GM13976 (cell line): ENCODE measurements around the gene PCBP3.

Experiments used
- DNase-seq: peaks from one replicate; pipeline ENCODE4 v3.0.0; 2012; ENCODE audit warnings: low spot score
- CTCF ChIP-seq: IDR thresholded peaks from 2 replicates; pipeline ENCODE4 v1.5.1; 2012; ENCODE audit warnings: borderline replicate concordance, mild to moderate bottlenecking; ENCODE audit not compliant: insufficient read depth; ENCODE audit errors: extremely low read depth, missing control alignments, control extremely low read depth
- in situ Hi-C: fragments of 300-500 bp; cut with MboI; formaldehyde crosslinking; loops from one replicate; pipeline ENCODE4 v1.12.0; 2022; ENCODE audit warnings: low sequenced_read_pairs, mixed read lengths, inconsistent platforms; ENCODE audit not compliant: unreplicated experiment

PCBP3 gene

DNA sequence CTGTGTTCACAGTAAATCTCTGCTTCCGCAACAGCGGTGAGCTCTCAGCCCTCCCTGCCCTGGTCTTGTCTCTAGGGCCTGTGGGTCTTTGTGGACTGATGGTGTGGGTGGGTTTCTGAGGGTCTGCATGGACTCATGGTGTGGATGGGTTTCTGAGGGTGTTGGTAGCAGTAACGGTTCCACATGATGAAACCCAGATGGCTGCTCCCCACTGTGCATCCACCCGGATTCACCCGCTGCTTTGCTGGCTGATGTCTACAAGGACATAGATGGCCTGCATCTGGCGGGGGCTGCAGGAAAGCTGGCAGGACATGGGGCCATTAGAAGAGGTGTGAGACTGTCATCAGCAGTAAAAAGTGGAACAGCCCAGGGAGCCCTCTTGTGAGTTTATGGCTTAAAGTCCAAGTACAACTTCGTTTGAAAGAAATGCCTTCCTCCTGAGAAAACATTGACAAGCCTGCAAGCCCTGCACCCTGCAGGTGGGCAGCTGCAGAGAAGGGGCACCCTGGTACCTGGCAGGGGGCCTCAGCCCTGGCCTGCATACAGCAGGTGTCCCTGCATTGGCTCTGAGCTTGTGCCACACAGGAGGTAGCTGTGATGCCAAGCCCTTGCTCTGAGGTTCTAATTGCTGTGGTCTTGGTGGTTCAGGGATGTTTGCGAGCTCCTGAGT lies 181.2 kb downstream of the PCBP3 start:
- in situ Hi-C loops = no loop called here
- TF ChIP-seq CTCF = no peak

GRCh38 chr21:45825219-45825618 lies 181.7 kb downstream of the PCBP3 start:
- no peak for TF ChIP-seq CTCF
- no peak for DNase-seq
- in situ Hi-C loops = no loop called here

More for the DNA sequence above, 181.2 kb downstream of the PCBP3 start:
- DNase-seq = no peak

DNA sequence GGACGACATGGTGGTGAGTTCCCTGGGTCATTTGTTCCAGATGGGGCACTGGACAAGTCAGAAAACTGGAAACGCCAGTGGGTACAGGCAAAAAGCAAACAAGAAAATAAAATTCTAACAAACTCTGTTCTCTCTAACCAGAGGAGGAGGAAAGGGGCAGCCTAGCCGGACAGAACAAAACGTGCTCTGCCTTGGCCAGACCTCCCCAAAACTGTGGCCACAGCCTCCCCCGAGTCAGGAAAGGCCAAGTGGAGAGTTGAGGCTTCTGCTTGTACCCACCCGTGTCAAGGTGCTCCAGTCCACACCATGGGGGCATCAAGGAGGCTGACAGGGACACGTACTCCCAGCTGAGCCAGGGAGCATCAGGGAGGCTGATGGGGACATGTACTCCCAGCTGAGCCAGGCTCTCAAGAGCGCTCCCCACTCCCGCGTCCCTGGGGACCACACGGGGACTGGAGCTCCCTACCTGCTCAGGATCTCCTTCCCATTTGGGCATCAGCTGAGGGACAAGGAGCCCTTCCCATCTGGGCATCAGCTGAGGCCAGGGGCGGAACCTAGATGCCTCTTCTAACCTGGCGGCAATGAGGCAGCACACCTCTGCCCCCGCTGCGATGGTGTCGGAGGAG lies 183.3 kb downstream of the PCBP3 start:
- no peak for DNase-seq
- no peak for TF ChIP-seq CTCF
- in situ Hi-C loops = no loop called here

DNA sequence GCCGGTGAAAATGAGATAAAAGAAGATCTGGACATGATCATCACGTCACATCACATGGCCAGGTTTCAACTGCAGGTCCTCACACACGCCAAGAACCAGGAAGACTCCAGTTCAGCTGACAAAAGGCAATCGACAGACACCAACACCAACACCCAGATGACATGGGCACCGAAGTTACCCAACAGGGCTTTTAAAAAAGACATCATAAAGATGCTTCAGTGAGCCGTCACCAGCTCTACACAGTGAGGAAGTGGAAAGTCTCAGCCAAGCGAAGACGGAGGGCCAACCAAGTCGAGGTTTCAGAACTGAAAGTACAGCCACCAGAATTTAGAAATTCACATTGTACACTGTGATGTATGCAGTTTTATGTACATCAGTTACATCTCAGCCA lies 183.8 kb downstream of the PCBP3 start:
- DNase-seq = peak; percentile 55
- in situ Hi-C loops = no loop called here
- no peak for TF ChIP-seq CTCF

- in situ Hi-C loops = no loop called here
- TF ChIP-seq CTCF = no peak
- DNase-seq = no peak
Observed at GRCh38 chr21:45827881-45828579, 184.5 kb downstream of the PCBP3 start.

GRCh38 chr21:45828580-45829570 lies 185.3 kb downstream of the PCBP3 start:
- in situ Hi-C loops = no loop called here
- no peak for TF ChIP-seq CTCF
- no peak for DNase-seq
